GM12875 (cell line): Measurements from ENCODE around the gene PDE4D.

Source experiments
- H3K4me3 ChIP-seq: one replicate; pipeline ENCODE4 v1.5.1; 2011; ENCODE audit warnings: low read depth, low read length, control low read depth
- CTCF ChIP-seq: IDR thresholded peaks from 2 replicates; pipeline ENCODE4 v1.5.1; 2011; ENCODE audit warnings: low read depth, mild to moderate bottlenecking, control low read depth, inconsistent platforms, low read length, moderate library complexity, borderline replicate concordance; ENCODE audit not compliant: insufficient read depth

Gene PDE4D

DNA sequence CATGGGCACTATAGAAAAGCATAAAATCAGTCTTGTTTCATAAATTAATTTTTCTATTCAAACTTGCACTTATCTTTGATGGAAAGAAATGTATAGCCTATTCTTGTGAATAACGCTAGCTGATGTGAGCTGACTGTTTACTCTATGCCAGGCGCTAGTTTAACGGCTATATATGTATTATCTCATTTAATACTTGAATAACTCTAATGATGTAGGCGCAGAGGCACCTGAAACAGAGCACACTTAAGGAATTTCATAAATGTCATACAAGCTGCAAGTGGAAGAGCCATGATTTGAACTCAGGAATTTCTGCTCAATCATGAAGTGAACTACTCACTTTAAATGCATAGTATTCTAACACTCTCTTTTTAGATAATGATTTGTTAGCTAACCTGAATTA lies 551.8 kb downstream of the PDE4D start:
- no peak overlapping the region for H3K4me3 ChIP-seq
- no peak for TF ChIP-seq CTCF

DNA sequence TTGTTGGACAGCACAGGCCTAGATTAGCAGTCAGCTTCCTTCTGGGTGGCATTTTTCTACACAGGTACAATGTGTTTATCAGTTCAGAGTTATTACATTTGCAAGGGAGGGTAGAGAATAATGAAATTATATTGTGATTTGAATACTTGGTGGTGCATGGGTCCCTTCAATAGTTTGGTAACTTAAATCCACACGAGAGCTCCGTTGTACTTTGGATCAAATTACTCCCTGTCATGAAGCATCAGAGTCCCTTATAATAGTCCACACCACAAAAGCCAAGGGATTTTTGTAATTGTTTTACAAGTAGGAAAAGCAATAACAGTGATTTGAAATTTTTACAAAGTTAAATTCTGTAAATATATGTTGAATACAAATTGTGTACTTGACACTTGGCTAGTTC lies 552.4 kb downstream of the PDE4D start:
- TF ChIP-seq CTCF, result no peak
- H3K4me3 ChIP-seq, result no peak overlapping the region

GRCh38 chr5:59340637-59341036 lies 552.9 kb downstream of the PDE4D start:
- TF ChIP-seq CTCF, result no peak
- no peak overlapping the region for H3K4me3 ChIP-seq

- TF ChIP-seq CTCF, result no peak
- no peak overlapping the region for H3K4me3 ChIP-seq
Observed at GRCh38 chr5:59337240-59337639, 556.3 kb downstream of the PDE4D start.

DNA sequence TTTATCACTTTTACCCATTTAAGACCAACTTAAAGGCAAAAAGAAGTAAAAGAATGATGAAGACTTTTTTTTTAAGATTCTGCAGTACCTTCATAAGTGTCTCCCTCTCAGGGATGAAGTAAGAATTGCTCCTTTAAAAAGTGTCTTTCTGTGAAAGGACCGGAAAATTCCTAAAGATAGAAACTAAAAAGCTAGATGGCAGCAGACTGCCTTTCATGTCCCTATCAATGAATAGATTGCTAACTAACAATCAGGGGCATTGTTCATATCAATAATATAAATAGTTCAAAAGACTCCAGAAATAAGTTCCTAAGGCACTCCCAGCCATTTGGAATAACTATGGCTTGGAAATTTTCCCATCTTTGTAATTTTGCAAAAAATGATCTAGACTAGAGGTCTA lies 558.0 kb downstream of the PDE4D start:
- H3K4me3 ChIP-seq, result no peak overlapping the region
- no peak for TF ChIP-seq CTCF

- H3K4me3 ChIP-seq, result no peak overlapping the region
- TF ChIP-seq CTCF, result no peak
Observed at GRCh38 chr5:59333416-59333815, 560.1 kb downstream of the PDE4D start.

DNA sequence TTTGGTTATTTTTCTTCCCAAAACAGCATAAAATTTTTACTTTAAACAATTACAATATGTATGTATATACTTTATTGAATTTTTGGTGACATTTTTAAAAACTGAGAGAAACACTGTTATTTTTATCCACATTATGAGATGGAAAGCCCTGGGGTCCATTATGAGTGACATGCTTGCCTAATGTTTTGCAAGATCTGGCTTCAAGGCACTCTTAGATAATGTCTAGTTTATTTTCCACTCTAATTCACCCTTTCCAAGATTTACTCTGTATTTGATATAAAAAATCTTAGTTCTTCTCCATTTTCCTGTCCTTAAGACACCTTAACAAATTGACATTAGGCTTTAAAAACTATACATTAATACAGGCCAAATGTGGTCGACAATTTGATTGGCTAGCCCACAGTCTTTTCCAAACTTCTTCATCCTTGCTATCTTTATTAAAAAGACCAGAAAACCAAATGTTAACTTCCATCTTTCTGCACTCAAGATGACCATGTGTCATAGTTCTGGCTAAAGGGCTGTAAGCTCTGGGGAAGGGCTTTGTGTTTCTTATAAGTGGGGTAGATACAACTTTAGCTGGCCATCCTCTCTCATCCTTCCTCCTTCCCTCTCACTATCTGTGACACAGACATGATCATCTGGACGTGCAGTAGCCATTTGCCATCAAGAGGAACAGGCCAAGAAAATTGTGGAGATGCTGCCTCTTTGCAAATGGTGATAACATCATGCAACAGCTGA lies 561.1 kb downstream of the PDE4D start:
- no peak for TF ChIP-seq CTCF
- no peak overlapping the region for H3K4me3 ChIP-seq
